Spleen (tissue), 11 donors: Measurements from ENCODE around the gene CCDC106. TPM values are rescaled to one million over a fixed set of nuclear protein-coding genes. Genes with fewer than 3 reads are reported as not detected.

Experiments
- DNase-seq: peaks from one replicate; pipeline ENCODE4 v3.0.0-alpha.2; 2020
- H3K27ac ChIP-seq, 8 donors: fragments of 200-600 bp; sonication (generic) in 7 of 8; 1 replicate in 4 of 8; 2 replicates in 4 of 8; pipeline versions ENCODE4 v1.5.0 to v1.8.0; 2016 to 2021; ENCODE audit warnings: inconsistent platforms in 4 of 8, mild to moderate bottlenecking in 4 of 8, moderate library complexity in 1 of 8
- H3K27me3 ChIP-seq, 7 donors: fragments of 200-600 bp; sonication (generic) in 6 of 7; replicated peaks in 1 of 7; 1 replicate in 4 of 7; 2 replicates in 3 of 7; pipeline versions ENCODE4 v1.5.0 to v1.8.0; 2016 to 2021; ENCODE audit warnings: inconsistent platforms in 3 of 7, mild to moderate bottlenecking in 1 of 7
- H3K36me3 ChIP-seq, 6 donors: fragments of 200-600 bp; sonication (generic) in 5 of 6; 1 replicate in 4 of 6; 2 replicates in 2 of 6; pipeline versions ENCODE4 v1.5.0 to v1.8.0; 2016 to 2021; ENCODE audit warnings: inconsistent platforms in 2 of 6
- H3K4me1 ChIP-seq, 6 donors: fragments of 200-600 bp; sonication (generic) in 5 of 6; 1 replicate in 3 of 6; 2 replicates in 3 of 6; pipeline versions ENCODE4 v1.5.0 to v1.8.0; 2016 to 2021; ENCODE audit warnings: inconsistent platforms in 3 of 6
- H3K4me3 ChIP-seq, 8 donors: fragments of 200-600 bp; sonication (generic) in 7 of 8; 1 replicate in 4 of 8; 2 replicates in 4 of 8; pipeline versions ENCODE4 v1.5.0 to v1.8.0; 2016 to 2021; ENCODE audit warnings: inconsistent platforms in 4 of 8, mild to moderate bottlenecking in 4 of 8, moderate library complexity in 2 of 8
- H3K9me3 ChIP-seq, 8 donors: fragments of 200-600 bp; sonication (generic) in 7 of 8; 1 replicate in 4 of 8; 2 replicates in 4 of 8; pipeline versions ENCODE4 v1.5.0 to v1.8.0; 2016 to 2021; ENCODE audit warnings: inconsistent platforms in 4 of 8
- CTCF ChIP-seq, 11 experiments: fragments of 200-600 bp in 7 of 11; fragments of 450-650 bp in 4 of 11; sonication (generic) in 4 of 11; IDR thresholded peaks in 8 of 11; conservative IDR thresholded peaks in 3 of 11; 1 replicate in 7 of 11; 2 replicates in 4 of 11; pipeline versions ENCODE4 v1.4.0 to v1.8.0; 2016 to 2021; ENCODE audit warnings: antibody characterized with exemption in 11 of 11, inconsistent platforms in 4 of 11, mild to moderate bottlenecking in 1 of 11
- POLR2A ChIP-seq, 3 donors: fragments of 450-650 bp; IDR thresholded peaks; one replicate each; pipeline ENCODE4 v1.5.1; 2017; ENCODE audit warnings: antibody characterized with exemption in 3 of 3, mild to moderate bottlenecking in 1 of 3
- POLR2AphosphoS5 ChIP-seq, 3 donors: sonication (generic); formaldehyde crosslinking; IDR thresholded peaks; one replicate each; pipeline ENCODE4 v1.5.1; 2017; ENCODE audit warnings: antibody characterized with exemption in 3 of 3
- WGBS, 5 donors: extraction: QIAGEN DNeasy Blood & Tissue Kit in 3 of 5; methylation state at CpG; one replicate each; pipeline versions ENCODE4 v1.1.5 to v1.1.7; 2013 to 2018; 5-methylcytosine and 5-hydroxymethylcytosine counted together
- intact Hi-C: fragments of 100-400 bp; cut with DNase I; formaldehyde crosslinking; loops from one replicate; pipeline ENCODE4 v1.15.0; 2023; ENCODE audit warnings: low total_unique reads
- polyA plus RNA-seq, 3 donors: library from polyadenylated mRNA; stranded (reverse); fragments of 200-250 nt; gene quantifications; one replicate each; pipeline ENCODE4 v1.2.1, GENCODE V29; 2013
- total RNA-seq, 7 donors: library from RNA; depleted of rRNA in 3 of 7; stranded (reverse); fragments of >200 nt in 3 of 7; fragmentation: NEBNext Ultra II Directional in 4 of 7; extraction: Animal tissue kit (Norgen Biotek cat#: 25700) in 4 of 7; gene quantifications; one replicate each; pipeline versions ENCODE4 v1.1.0 to v1.2.1, GENCODE V29; 2016 to 2021
- donor health status: healthy with polysubstance abuse.
- donor health status: DM: no; HTN: no; CAD: no; lungs with moderate emphysema.
- donor health status: DM: no; HTN: no; CAD: no.
- donor health status: Bipolar disorder and iron deficiency.
- donor health status: healthy.
- donor health status: DM: no; HTN: no; CAD: no.
- donor health status: DM: yes; HTN: yes; CAD: no.

CCDC106 gene
- total and polyA plus RNA-seq, 10 donors: 11.9 to 40.1 (median 18.6) TPM

GRCh38 chr19:55690109-55690768 is 42.2 kb downstream of the CCDC106 start:
- WGBS, 5 donors: 81 to 95% (median 93%) methylated on average over 15 to 25 of the region's 25 CpGs
- Histone ChIP-seq H3K4me3 (no peak overlapping the region), H3K27ac (no peak overlapping the region), H3K9me3 (no peaks in the 10 kb centered on the region), H3K36me3 (peaks cover 2 to 100% (median 97%) of the 10 kb centered on the region in 6 donors), H3K4me1 (peaks cover 0 to 47% (median 25%) of the 10 kb centered on the region in 6 donors), H3K27me3 (no peaks in the 10 kb centered on the region)
- DNase-seq: peak; percentile 65
- TF ChIP-seq POLR2AphosphoS5 (IDR thresholded peaks at IDR 0.05): peak; percentile 35 to 75 (median 41)
- no peak for TF ChIP-seq CTCF (IDR thresholded peaks at IDR 0.05 in 8 of 11, conservative IDR thresholded peaks at IDR 0.05 in 3 of 11)
- intact Hi-C loops: no loop called here

- peak; percentile 64 for DNase-seq
- no peaks in the 10 kb centered on the region for H3K27me3 ChIP-seq
- intact Hi-C loops: no loop called here
- no peaks in the 10 kb centered on the region for H3K9me3 ChIP-seq
- no peak for TF ChIP-seq CTCF (IDR thresholded peaks at IDR 0.05 in 8 of 11, conservative IDR thresholded peaks at IDR 0.05 in 3 of 11)
- no peak for TF ChIP-seq POLR2A (IDR thresholded peaks at IDR 0.05)
- no peak for TF ChIP-seq POLR2AphosphoS5 (IDR thresholded peaks at IDR 0.05)
- no peak overlapping the region for H3K4me3 ChIP-seq
- peaks cover 0 to 40% (median 23%) of the 10 kb centered on the region in 6 donors for H3K4me1 ChIP-seq
- H3K27ac ChIP-seq: no peak overlapping the region
- 93 to 95% (median 95%) methylated on average over 28 to 31 of the region's 31 CpGs for WGBS, 5 donors
- H3K36me3 ChIP-seq: peaks cover 2 to 100% (median 97%) of the 10 kb centered on the region in 6 donors
Measured at GRCh38 chr19:55690769-55691545, 42.9 kb downstream of the CCDC106 start.

DNA sequence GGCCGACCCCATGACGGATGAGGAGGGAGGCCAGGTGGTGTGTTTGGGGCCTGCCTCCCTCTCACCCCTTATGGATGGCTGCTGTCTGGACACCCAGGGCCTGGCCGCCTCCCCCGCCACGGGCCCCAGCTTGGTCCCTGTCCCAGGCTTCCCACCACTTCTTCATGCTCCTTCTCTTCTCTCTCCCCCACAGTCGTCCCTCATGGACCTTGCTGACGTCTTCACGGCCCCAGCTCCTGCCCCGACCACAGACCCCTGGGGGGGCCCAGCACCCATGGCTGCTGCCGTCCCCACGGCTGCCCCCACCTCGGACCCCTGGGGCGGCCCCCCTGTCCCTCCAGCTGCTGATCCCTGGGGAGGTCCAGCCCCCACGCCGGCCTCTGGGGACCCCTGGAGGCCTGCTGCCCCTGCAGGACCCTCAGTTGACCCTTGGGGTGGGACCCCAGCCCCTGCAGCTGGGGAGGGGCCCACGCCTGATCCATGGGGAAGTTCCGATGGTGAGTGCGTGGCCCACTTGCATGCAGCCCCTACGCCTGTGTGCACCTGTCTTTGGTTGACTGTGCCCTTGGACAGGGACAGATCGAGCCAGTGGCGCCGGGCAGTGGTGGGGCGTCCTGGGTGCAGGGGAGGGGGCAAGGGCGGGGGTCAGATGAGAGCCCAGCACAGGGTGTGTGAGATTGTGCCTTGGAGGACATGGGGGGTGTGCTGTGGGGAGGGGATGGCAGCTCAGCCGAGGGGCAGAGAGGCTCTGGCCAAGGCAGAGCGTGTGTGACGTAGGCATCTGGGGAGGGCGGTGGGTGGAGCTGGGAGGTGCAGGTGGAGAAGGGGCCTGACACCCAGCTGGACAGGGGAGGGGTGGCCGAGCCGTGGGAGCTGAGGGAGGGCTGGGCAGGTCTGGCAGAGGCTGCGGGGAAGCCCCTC is 43.8 kb downstream of the CCDC106 start:
- DNase-seq: peak; percentile 69
- TF ChIP-seq POLR2AphosphoS5 (IDR thresholded peaks at IDR 0.05) (peak in 1 of 3 donors; percentile 50), POLR2A (IDR thresholded peaks at IDR 0.05) (no peak), CTCF (IDR thresholded peaks at IDR 0.05 in 8 of 11, conservative IDR thresholded peaks at IDR 0.05 in 3 of 11) (no peak)
- no peaks in the 10 kb centered on the region for H3K27me3 ChIP-seq
- H3K4me1 ChIP-seq: peaks cover 0 to 36% (median 18%) of the 10 kb centered on the region in 6 donors
- H3K36me3 ChIP-seq: peaks cover 2 to 100% (median 97%) of the 10 kb centered on the region in 6 donors
- intact Hi-C loops: no loop called here
- no peak overlapping the region for H3K4me3 ChIP-seq
- no peak overlapping the region for H3K27ac ChIP-seq
- no peaks in the 10 kb centered on the region for H3K9me3 ChIP-seq
- WGBS, 5 donors: 92 to 95% (median 93%) methylated on average over 23 to 31 of the region's 31 CpGs
